Measurements from ENCODE around the gene ATG7.

ATG7 gene

DNA sequence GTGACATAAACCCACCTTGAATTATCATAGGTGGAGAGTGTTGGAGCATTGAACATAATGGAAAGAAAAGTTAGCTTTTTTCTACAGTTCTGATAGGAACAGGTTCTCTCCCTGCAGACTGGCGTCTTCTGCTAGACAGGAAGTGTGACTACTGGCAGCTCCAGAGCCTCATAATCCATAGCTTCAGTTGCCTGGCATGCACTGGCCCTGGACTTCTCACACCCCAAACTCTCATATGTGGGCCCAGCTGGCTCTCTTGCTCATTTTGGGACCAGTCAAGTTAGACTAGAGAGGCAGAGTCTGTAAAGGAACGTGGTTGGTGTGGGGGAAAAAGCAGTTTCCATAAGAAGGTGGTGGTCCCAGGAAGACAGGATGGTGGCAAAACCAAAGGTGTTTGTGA is 191.4 kb downstream of the ATG7 start:
- no peak for TF ChIP-seq POLR2AphosphoS5 (IDR thresholded peaks at IDR 0.05; ENCODE audit: low read depth, low read length)
- no peak for TF ChIP-seq POLR2A (IDR thresholded peaks at IDR 0.05; ENCODE audit: low read depth, low read length)
- TF ChIP-seq TAF1 (IDR thresholded peaks at IDR 0.05; ENCODE audit: borderline replicate concordance, low read depth, low read length), result no peak
- DNase-seq (ENCODE audit: insufficient read length) (no peak), FAIRE-seq (no peak)

DNA sequence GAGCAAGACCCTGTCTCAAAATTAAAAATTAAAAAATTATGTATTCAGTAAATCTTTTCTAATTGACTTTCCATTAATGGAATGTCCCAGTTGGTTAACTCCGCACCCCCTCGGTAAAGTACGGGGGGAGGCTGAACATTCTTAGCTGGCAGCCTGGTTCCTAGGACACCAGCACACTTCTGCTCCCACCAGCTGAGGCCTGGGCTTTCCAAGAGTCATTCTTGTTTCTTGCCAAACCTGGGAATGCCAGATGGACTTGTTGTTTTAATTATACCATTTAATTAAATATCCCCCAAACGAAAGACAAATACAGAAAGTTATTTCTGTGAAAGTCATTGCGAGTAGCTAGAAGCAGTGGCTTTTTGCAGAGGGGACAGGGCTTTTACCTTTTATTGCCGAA is 192.2 kb downstream of the ATG7 start:
- TF ChIP-seq TAF1 (IDR thresholded peaks at IDR 0.05; ENCODE audit: borderline replicate concordance, low read depth, low read length) (no peak), POLR2A (IDR thresholded peaks at IDR 0.05; ENCODE audit: low read depth, low read length) (no peak), POLR2AphosphoS5 (IDR thresholded peaks at IDR 0.05; ENCODE audit: low read depth, low read length) (no peak)
- FAIRE-seq (no peak), DNase-seq (ENCODE audit: insufficient read length) (no peak)

DNA sequence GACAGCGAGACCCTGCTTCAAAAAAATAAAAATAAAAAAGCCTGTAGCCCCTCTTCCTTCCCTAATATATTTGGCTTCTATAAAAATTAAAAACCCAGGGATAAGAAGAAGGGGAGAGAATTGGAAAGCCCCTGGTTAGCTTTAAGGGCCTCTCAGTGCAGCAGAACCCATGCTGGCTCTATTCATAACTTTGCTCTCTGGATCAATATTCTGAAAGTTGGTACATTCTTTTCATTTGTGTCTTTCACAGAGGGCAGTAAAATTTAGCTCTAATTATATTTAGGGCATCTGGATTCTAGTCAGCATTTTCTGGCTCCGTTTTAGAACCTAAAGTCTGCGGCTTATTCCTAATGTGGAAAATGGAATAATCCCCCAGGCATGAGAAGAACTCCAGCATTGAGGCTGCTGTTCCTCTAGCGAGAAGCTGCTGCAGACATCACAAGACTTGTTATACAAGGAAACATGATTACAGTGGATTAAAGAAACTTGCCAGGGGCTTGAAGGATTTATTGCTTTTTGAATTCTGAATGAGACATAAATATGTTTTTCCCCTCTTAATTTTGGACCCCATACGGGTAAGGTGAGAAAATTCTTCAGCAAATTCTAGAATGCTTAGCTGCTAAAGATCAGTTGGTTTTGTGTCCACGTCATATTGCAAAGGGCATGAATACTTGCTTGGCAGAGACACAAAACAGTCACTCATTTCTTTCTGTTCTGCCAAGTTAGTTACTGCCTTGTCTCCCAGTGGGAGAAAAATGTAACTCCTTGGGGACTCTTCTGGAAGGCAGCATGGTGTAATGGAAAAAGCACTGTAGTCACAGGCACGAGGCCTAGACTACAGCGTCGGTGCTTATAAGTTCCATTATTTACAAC is 193.8 kb downstream of the ATG7 start:
- DNase-seq (ENCODE audit: insufficient read length), result no peak
- no peak for FAIRE-seq
- TF ChIP-seq TAF1 (IDR thresholded peaks at IDR 0.05; ENCODE audit: borderline replicate concordance, low read depth, low read length) (no peak), POLR2AphosphoS5 (IDR thresholded peaks at IDR 0.05; ENCODE audit: low read depth, low read length) (no peak), POLR2A (IDR thresholded peaks at IDR 0.05; ENCODE audit: low read depth, low read length) (no peak)

DNA sequence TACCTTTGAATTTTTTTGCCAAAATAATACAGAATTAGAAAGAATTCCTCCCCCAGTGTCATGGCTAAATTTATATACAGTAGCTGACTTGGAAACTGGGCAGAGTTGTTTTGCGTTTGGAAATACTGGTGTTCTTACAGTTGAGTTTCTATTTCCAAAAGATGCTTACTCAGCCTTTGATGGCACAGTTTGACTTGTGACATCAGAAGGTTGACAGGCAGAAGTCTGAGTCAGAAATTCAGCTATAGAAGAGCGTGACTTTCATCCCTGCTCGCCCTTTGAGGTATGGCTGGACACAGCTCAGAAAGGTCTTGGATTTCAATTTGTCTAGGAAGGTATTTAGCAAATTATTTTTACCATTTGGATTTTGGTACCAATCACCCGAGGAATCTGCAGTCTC is 195.7 kb downstream of the ATG7 start:
- TF ChIP-seq POLR2A (IDR thresholded peaks at IDR 0.05; ENCODE audit: low read depth, low read length) (no peak), POLR2AphosphoS5 (IDR thresholded peaks at IDR 0.05; ENCODE audit: low read depth, low read length) (no peak), TAF1 (IDR thresholded peaks at IDR 0.05; ENCODE audit: borderline replicate concordance, low read depth, low read length) (no peak)
- FAIRE-seq (no peak), DNase-seq (ENCODE audit: insufficient read length) (no peak)

DNA sequence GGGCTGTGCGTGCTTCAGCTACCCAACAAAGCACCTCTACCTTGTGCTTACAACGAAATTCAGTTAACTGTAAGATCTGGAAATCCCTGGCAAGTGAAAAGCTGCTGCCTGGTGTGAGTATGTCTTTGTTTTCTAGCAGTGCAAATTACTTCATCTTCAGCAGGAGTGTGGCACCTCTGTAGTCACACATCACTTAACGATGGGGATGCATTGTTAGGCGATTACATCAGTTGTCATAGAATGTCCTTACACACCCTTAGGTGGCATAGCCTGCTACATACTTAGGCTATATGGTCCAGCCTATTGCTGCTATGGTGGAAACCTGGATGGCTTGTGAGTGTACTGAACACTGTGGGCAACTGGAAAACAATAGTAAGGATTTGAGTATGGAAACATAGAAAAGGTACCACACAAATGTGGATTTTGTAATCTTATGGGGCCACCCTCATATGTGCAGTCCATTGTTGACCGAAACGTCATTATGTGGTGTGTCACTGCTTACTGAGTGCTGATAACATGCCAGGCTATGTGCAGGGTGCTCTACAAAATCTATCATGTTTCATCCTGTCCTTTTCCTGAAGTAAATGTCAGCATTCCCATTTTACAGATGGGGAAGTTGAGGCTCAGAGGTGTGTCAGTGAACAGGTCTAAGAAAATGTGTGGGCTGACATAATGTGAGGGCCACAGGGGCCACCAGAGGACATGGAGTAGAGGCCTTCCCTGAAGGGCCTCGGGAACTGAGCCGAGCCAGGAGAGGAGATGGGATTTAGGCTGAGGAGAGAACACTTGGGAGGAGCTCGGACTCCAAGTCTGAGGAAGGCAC is 198.0 kb downstream of the ATG7 start:
- no peak for TF ChIP-seq TAF1 (IDR thresholded peaks at IDR 0.05; ENCODE audit: borderline replicate concordance, low read depth, low read length)
- TF ChIP-seq POLR2AphosphoS5 (IDR thresholded peaks at IDR 0.05; ENCODE audit: low read depth, low read length), result no peak
- no peak for TF ChIP-seq POLR2A (IDR thresholded peaks at IDR 0.05; ENCODE audit: low read depth, low read length)
- FAIRE-seq, result no peak

DNA sequence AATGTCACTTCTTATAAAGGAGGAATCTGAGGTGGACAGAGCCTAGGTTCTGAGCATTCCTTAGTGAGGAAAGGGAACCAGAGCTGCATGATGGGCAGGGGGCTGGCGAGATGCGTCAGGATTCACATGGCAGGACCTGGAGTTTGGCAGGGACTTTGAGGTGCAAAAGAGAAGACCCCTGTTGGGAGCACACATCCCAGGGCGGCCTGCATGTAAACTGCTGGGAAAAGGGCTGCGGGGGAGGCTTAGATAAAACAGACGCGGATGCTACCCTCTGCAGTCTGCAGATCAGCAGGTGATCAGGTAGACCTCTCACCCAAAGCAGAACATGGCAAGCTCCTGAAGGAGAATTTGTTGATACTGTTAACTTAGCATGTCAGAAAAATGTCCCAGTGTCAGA is 203.1 kb downstream of the ATG7 start:
- TF ChIP-seq POLR2A (IDR thresholded peaks at IDR 0.05; ENCODE audit: low read depth, low read length) (no peak), TAF1 (IDR thresholded peaks at IDR 0.05; ENCODE audit: borderline replicate concordance, low read depth, low read length) (no peak), POLR2AphosphoS5 (IDR thresholded peaks at IDR 0.05; ENCODE audit: low read depth, low read length) (no peak)
- DNase-seq (ENCODE audit: insufficient read length) (no peak), FAIRE-seq (no peak)

More for the DNA sequence above, 198.0 kb downstream of the ATG7 start:
- DNase-seq (ENCODE audit: insufficient read length), result no peak

DNA sequence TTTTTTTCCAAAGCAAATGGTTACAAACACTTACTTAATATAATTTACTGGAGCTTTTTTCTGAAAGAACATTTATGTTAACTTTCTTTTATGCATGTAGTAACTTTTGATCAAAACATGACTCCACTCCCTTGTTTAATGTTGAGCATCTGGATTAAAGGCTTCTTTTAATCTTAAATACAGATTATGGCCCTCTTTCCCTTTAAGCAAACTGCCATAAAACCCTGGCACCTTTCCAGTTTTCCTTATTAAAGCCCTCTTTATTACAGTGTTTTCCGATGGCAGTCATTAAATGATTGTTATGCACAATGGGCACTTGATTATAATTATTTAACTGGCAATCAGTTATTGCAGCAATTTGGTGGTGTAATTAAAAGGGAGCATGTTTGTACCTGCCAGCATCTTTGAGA is 204.5 kb downstream of the ATG7 start:
- DNase-seq (ENCODE audit: insufficient read length), result no peak
- TF ChIP-seq POLR2A (IDR thresholded peaks at IDR 0.05; ENCODE audit: low read depth, low read length) (no peak), TAF1 (IDR thresholded peaks at IDR 0.05; ENCODE audit: borderline replicate concordance, low read depth, low read length) (no peak), POLR2AphosphoS5 (IDR thresholded peaks at IDR 0.05; ENCODE audit: low read depth, low read length) (no peak)
- FAIRE-seq, result no peak

DNA sequence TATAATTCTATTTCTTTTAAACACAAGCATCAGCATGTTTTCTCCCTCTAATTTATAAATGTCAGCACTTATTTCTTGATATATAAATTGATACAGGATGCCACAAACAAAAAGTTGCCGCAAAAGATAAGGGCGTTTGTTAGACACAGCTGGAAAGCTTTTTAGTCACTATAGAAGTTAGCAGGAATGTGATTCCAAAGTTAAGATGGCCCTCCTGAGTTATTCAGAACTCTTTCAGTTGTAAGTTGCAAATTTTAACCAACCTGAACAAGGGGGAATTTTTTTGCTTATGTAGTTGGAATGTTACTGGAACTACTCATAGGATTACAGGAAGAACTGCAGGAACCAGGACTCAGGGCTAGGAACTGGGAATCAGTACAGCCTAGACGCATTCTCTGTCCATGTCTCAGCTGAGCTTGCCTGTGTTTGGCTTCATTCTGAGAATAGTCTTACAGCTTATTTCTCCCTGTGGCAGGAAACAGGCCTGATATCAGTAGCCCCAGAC is 205.3 kb downstream of the ATG7 start:
- DNase-seq (ENCODE audit: insufficient read length) (no peak), FAIRE-seq (no peak)
- no peak for TF ChIP-seq TAF1 (IDR thresholded peaks at IDR 0.05; ENCODE audit: borderline replicate concordance, low read depth, low read length)
- TF ChIP-seq POLR2AphosphoS5 (IDR thresholded peaks at IDR 0.05; ENCODE audit: low read depth, low read length), result no peak
- no peak for TF ChIP-seq POLR2A (IDR thresholded peaks at IDR 0.05; ENCODE audit: low read depth, low read length)

DNA sequence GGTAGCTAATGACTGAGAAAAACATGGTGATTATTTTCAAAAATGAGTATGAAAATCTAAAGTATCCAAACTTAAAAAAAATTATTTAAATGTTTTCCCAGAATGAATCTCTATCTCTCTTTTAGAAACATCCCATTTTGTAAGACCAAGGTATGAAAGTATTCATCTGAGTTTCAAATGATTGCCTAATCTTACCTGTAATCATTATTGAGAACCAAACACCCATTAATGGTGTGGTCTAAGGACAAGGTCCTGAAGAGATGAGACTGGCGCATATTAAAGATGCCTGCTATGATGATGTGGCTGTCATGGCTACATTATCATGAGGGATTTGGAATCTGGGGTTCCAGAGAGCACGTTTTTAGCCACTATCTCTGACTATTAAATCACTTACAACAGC is 206.0 kb downstream of the ATG7 start:
- no peak for DNase-seq (ENCODE audit: insufficient read length)
- FAIRE-seq, result no peak
- TF ChIP-seq POLR2AphosphoS5 (IDR thresholded peaks at IDR 0.05; ENCODE audit: low read depth, low read length) (no peak), POLR2A (IDR thresholded peaks at IDR 0.05; ENCODE audit: low read depth, low read length) (no peak), TAF1 (IDR thresholded peaks at IDR 0.05; ENCODE audit: borderline replicate concordance, low read depth, low read length) (no peak)

DNA sequence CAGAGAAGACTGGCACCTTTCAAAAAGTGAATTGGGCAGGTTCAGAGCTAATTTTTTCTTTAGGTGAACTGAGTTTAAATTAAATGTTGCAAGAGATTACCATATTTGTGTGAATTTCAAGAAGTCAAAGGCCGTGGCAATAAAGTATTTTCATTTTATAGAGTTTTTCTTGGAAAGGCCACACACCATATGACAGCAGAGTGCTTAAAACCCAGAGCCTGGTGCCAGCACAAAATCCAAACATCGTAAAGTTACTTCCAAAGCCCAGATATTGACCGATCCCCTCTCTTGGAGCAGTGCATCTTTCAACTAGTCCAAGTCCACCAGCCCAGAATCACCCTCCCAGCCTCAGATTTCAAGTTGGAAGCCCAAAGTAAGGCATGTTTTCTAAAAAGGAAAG is 207.0 kb downstream of the ATG7 start:
- FAIRE-seq (no peak), DNase-seq (ENCODE audit: insufficient read length) (no peak)
- no peak for TF ChIP-seq POLR2A (IDR thresholded peaks at IDR 0.05; ENCODE audit: low read depth, low read length)
- no peak for TF ChIP-seq TAF1 (IDR thresholded peaks at IDR 0.05; ENCODE audit: borderline replicate concordance, low read depth, low read length)
- TF ChIP-seq POLR2AphosphoS5 (IDR thresholded peaks at IDR 0.05; ENCODE audit: low read depth, low read length), result no peak

DNA sequence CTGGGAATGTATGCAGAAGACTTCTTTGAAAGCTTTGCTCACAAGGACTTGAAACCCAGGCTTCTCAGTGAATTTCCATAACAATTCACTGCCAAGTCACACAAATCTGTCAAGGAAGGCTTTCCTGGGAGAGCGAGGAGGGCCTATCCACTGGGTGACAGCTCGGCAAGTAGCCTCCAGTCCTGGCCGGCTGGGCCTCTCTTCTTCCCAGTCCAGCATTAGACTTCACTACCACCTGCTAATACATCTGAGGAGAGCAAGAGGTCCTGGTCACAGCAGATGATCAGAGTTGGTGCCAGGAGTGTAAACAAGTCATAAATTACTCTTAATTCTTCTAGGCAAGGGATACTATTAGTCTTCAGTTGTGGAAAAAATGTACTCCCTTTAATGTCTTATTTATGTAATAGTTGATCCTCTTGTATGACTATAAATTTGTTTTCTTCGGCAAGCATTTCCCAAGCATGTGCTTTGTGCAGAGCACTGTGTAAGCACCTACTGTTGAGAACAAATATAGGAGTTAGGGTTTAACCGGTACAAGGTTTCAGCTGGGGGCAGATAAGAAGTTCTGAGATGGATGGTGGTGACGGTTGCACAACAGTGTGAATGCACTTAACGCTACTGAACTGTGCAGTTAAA is 208.6 kb downstream of the ATG7 start:
- FAIRE-seq (no peak), DNase-seq (ENCODE audit: insufficient read length) (no peak)
- TF ChIP-seq TAF1 (IDR thresholded peaks at IDR 0.05; ENCODE audit: borderline replicate concordance, low read depth, low read length) (no peak), POLR2AphosphoS5 (IDR thresholded peaks at IDR 0.05; ENCODE audit: low read depth, low read length) (no peak), POLR2A (IDR thresholded peaks at IDR 0.05; ENCODE audit: low read depth, low read length) (no peak)

Measured in GM12892 (cell line).